22Rv1 (cell line): Measurements from ENCODE around the gene FLT4.

Source experiments
- H3K27ac ChIP-seq: fragments of 450-650 bp; 2 replicates; pipeline ENCODE4 v1.5.1; 2017
- ZFX ChIP-seq: fragments of 450-650 bp; IDR thresholded peaks from 2 replicates; pipeline ENCODE4 v1.6.1; 2017; ENCODE audit warnings: antibody characterized with exemption, borderline replicate concordance
- TF ChIP-seq, protein P1 (sequence below): fragments of 450-650 bp; IDR thresholded peaks from 2 replicates; pipeline ENCODE4 v1.5.1; 2017; ENCODE audit warnings: mild to moderate bottlenecking

Gene FLT4

DNA sequence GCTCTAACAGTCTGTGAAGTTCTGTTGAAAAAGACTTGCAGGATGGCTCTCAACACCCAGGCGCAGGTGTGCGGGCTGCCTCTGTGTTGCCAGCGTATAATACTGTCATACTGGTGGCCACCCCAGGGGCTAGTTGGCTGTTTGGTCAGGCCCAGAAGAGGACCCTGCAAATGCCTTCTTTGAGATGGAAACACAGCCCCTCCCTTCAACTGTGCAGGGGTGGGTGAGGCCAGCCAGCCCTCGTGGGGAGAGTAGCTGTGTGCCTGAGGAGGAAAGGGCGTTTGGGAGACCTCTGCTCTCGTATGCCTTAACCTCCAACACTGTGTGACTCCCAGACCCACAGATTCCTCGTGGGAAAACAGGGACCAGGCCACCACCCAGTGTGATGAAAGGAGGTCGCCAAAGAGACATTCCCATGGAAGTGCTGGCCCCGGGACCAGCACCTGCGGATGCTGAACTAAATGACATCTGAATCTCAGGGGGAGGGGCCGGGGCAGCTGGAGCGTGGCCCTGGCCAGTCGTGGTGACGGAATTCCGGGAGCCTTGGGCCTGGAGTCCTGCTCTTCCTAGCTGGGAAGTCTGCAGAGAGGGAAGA, 46.8 kb downstream of the FLT4 start:
- TF ChIP-seq ZFX, result no peak
- TF ChIP-seq, protein P1, sequence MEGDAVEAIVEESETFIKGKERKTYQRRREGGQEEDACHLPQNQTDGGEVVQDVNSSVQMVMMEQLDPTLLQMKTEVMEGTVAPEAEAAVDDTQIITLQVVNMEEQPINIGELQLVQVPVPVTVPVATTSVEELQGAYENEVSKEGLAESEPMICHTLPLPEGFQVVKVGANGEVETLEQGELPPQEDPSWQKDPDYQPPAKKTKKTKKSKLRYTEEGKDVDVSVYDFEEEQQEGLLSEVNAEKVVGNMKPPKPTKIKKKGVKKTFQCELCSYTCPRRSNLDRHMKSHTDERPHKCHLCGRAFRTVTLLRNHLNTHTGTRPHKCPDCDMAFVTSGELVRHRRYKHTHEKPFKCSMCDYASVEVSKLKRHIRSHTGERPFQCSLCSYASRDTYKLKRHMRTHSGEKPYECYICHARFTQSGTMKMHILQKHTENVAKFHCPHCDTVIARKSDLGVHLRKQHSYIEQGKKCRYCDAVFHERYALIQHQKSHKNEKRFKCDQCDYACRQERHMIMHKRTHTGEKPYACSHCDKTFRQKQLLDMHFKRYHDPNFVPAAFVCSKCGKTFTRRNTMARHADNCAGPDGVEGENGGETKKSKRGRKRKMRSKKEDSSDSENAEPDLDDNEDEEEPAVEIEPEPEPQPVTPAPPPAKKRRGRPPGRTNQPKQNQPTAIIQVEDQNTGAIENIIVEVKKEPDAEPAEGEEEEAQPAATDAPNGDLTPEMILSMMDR, result no peak
- H3K27ac ChIP-seq, result no peak overlapping the region

DNA sequence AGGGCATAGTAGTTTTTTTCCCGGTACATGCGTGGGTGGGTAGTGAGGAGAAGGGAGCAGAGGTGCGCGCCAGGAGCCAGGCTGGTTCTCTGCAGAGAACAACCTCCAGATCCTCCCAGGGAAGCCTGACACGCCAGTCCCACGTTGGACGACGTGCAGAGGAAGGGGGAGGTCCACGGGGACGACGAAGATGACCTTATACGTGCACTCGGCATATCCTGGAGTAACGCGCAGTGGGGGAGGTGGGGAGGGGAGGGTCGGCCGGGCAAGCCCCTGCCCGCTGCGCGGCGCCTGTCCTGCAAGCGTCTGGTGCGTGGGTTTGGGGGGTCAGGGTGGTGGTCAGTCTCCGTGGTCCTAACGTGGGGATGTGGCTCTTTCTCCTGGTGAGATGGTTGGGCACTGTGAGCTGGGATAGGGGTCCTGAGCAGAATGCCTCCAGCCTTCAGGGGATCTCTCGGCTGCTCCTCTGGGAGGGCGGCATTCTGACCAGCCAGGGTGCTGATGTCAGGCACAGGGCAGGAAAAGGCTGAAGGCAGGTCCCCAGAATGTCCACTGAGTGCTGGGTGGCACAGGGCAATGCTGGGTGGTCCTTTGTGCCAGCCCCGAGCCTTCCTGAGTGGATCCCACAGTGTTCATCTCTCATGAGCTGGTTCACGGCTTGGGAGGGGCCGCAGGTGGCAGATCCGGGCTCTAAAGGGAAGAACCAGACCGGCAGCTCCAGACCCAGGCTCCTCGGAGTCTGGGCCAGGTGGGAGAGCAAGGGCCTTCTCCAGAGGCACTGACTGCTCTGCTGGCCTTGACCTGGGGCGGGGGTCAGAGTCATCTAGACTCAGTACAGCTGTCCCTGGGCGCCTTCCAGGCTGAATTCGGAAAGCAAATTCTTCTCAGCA, 47.6 kb downstream of the FLT4 start:
- no peak overlapping the region for H3K27ac ChIP-seq
- no peak for TF ChIP-seq ZFX
- TF ChIP-seq, protein P1, result no peak

DNA sequence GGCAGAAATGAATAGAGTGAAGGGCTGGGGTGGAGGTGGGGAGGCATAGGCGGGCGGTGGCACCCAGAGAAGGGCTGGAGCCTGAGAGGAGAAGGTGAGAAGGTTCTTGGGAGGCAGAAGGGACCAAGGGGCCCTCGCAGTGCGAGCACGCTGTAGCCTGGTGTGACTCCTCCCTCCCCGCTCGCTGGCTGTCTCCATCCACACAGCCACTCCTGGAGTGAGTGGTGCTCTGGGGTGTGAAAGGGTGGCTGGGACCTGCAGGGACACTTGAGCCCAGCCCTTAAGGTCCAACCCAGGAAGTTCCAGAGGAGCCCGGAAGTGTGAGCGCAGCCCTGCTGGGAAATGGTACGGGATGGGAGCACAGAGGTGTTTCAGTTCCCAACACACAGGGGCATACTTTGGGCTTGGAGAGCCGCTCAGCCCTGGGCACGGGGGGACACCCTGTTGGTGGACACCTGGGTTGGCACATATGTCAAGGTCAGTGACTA, 48.8 kb downstream of the FLT4 start:
- TF ChIP-seq, protein P1, result no peak
- no peak for TF ChIP-seq ZFX
- H3K27ac ChIP-seq, result no peak overlapping the region

DNA sequence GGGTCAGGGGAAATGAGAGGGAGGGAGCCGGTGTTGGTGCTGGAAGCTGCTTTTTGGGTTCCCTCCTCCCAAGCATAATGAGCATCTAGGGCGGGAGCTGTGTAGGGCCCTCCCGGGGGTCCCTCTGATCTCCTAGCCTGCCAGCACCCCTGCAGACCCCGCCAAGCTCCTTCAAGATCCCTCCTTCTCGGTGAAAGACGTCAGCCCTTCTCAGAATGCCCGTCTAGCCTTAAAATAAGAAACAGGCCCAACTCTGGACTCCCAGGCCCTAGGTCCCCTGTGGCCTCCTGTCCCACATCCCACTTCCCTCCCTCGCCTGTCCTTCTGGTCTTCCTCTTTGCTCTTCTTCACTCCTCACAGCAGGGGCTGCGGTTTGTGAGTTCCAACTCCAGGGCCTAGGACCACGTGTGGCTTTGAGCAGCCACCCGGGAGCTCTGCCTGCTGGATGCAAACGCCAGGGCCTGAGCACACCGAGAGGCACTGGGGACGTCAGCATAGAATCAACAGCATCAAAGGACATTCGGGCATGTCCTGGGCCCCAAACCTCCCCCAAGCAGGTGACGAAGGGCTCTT, 49.3 kb downstream of the FLT4 start:
- TF ChIP-seq, protein P1, result no peak
- TF ChIP-seq ZFX, result no peak
- H3K27ac ChIP-seq, result no peak overlapping the region

DNA sequence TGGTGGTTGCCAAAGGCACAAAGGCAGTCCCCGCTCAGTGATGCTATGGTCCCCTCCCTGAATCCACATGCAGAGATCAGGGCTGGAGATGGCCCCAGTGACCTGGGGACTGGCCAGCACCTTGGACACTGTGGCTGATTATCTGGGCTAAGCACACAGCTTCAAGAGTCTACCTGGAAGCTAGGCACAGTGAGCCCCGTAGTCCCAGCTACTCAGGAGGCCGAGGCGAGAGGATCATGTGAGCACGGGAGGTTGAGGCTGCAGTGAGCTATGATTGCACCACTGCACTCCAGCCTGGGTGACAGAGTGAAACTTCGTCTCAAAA, 49.8 kb downstream of the FLT4 start:
- no peak overlapping the region for H3K27ac ChIP-seq
- no peak for TF ChIP-seq ZFX
- TF ChIP-seq, protein P1, result no peak

DNA sequence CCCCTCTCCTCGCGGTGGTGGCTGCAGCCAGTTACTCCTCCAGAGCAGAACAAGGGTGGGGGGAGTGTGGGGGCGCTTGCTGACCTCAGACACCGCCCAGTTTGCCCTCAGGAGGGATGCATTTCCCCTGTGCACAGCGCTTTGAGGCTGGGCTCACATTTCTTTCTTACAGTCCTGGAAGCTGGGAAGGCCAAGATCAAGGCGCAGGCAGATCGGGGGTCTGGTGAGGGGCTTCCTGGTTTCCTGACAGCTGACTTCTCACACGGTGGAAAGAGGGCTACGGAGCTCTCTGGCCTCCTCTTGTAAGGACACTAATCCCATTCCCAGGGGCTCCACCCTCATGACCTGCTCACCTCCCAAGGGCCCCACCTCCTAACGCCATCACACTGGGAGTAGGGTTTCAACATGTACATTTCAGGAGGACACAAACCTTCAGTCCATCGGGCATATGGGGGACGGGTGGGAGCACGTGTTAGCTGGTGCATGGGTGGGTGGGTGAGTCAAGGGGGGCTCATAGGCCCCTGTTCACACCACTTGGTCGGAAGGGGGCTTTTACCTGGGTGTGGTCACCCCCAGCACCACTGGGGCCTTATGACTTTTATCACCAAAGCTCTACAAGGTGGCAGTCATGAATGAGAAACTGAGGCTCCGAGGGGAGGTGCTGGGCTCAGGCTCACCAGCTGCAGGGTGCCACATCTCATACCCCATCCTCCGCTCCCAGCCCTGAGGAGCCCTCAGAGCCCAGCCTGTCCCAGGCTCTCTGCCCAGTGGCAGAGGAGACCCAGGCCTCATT, 50.4 kb downstream of the FLT4 start:
- no peak overlapping the region for H3K27ac ChIP-seq
- no peak for TF ChIP-seq ZFX
- TF ChIP-seq, protein P1, result no peak
